Keratinocyte (primary cell): Measurements from ENCODE around the gene TSBP1. TPM values are rescaled to one million over a fixed set of nuclear protein-coding genes. Genes with fewer than 3 reads are reported as not detected.

Source experiments
- DNase-seq: peaks from one replicate; pipeline ENCODE4 v3.0.0-alpha.2; 2011; ENCODE audit warnings: low read depth, missing footprints, low spot score
- FAIRE-seq: peaks from 2 replicates; lab custom pipeline; 2011; peaks lifted over from hg19 to GRCh38; lab: Jason Lieb, UNC
- H2AFZ ChIP-seq: 2 replicates; pipeline ENCODE4 v1.6.0; 2012; ENCODE audit warnings: low read length, control low read depth, inconsistent platforms; ENCODE audit not compliant: control insufficient read depth
- H3K27ac ChIP-seq: 2 replicates; pipeline ENCODE4 v1.5.1; 2011; ENCODE audit warnings: low read length; ENCODE audit not compliant: control insufficient read depth, insufficient read depth
- H3K27me3 ChIP-seq: 3 replicates; pipeline ENCODE4 v1.6.0; 2011; ENCODE audit warnings: low read length; ENCODE audit not compliant: control insufficient read depth, insufficient read depth; ENCODE audit errors: extremely low read depth
- H3K36me3 ChIP-seq, 2 experiments: 2 replicates in 1 of 2; 3 replicates in 1 of 2; pipeline ENCODE4 v1.5.1; 2011; ENCODE audit warnings: low read length in 2 of 2, mild to moderate bottlenecking in 1 of 2; ENCODE audit not compliant: control insufficient read depth in 2 of 2, insufficient read depth in 2 of 2; ENCODE audit errors: extremely low read depth in 1 of 2
- H3K4me1 ChIP-seq: 3 replicates; pipeline ENCODE4 v1.5.1; 2011; ENCODE audit warnings: low read length; ENCODE audit not compliant: control insufficient read depth, insufficient read depth; ENCODE audit errors: extremely low read depth
- H3K4me2 ChIP-seq: 3 replicates; pipeline ENCODE4 v1.6.0; 2011; ENCODE audit warnings: low read depth, low read length; ENCODE audit not compliant: control insufficient read depth, insufficient read depth; ENCODE audit errors: extremely low read depth
- H3K4me3 ChIP-seq, 3 experiments: fragments of 200-600 bp in 1 of 3; sonication (generic) in 1 of 3; 2 replicates in 2 of 3; 3 replicates in 1 of 3; pipeline ENCODE4 v1.5.1; 2011 to 2016; ENCODE audit warnings: low read length in 3 of 3, mild to moderate bottlenecking in 3 of 3, control low read depth in 2 of 3, inconsistent platforms in 1 of 3, low read depth in 1 of 3, mixed read lengths in 1 of 3, mixed run types in 1 of 3, moderate library complexity in 1 of 3; ENCODE audit not compliant: control insufficient read depth in 2 of 3, insufficient read depth in 2 of 3; ENCODE audit errors: extremely low read depth in 1 of 3
- H3K79me2 ChIP-seq: 2 replicates; pipeline ENCODE4 v1.6.0; 2012; ENCODE audit warnings: low read length; ENCODE audit not compliant: control insufficient read depth, insufficient read depth
- H3K9ac ChIP-seq: 3 replicates; pipeline ENCODE4 v1.6.0; 2011; ENCODE audit warnings: low read length; ENCODE audit not compliant: control insufficient read depth, insufficient read depth; ENCODE audit errors: extremely low read depth
- H3K9me1 ChIP-seq: 3 replicates; pipeline ENCODE4 v1.6.0; 2011; ENCODE audit warnings: low read length; ENCODE audit not compliant: control insufficient read depth, insufficient read depth; ENCODE audit errors: extremely low read depth
- H3K9me3 ChIP-seq: 2 replicates; pipeline ENCODE4 v1.5.1; 2012; ENCODE audit warnings: low read depth, low read length; ENCODE audit not compliant: control insufficient read depth
- H4K20me1 ChIP-seq: 3 replicates; pipeline ENCODE4 v1.6.0; 2011; ENCODE audit warnings: low read length; ENCODE audit not compliant: control insufficient read depth, insufficient read depth; ENCODE audit errors: extremely low read depth
- CTCF ChIP-seq, 3 experiments: IDR thresholded peaks in 1 of 3; conservative IDR thresholded peaks in 1 of 3; optimal IDR thresholded peaks in 1 of 3; 2 replicates in 2 of 3; 3 replicates in 1 of 3; pipeline versions ENCODE3 to v1.5.1; 2011; ENCODE audit warnings: low read length in 3 of 3, mild to moderate bottlenecking in 3 of 3, moderate library complexity in 2 of 3, control low read depth in 1 of 3, inconsistent platforms in 1 of 3; ENCODE audit not compliant: insufficient read depth in 2 of 3; ENCODE audit errors: extremely low read depth in 1 of 3
- EZH2 ChIP-seq: IDR thresholded peaks from one replicate; pipeline ENCODE4 v1.6.1; 2012; ENCODE audit warnings: inconsistent platforms, mild to moderate bottlenecking, low read length, moderate library complexity
- dilution Hi-C: fragments of 300-500 bp; cut with MboI; formaldehyde crosslinking; loops from one replicate; pipeline ENCODE4 v1.7.0; 2020; ENCODE audit warnings: low sequenced_read_pairs; ENCODE audit not compliant: extremely low pct_ligation_motif_present
- polyA minus RNA-seq, 3 experiments: library from RNA; depleted of rRNA, polyadenylated mRNA; stranded (reverse); fragments of >200 nt; gene quantifications; 1 replicate in 1 of 3; 2 replicates in 1 of 3; 3 replicates in 1 of 3; pipeline ENCODE4 v1.2.3, GENCODE V29; 2011
- polyA plus RNA-seq, 5 experiments: library from polyadenylated mRNA; depleted of rRNA in 3 of 5; stranded (reverse) in 3 of 5; stranded (forward) in 1 of 5; unstranded in 1 of 5; fragments of >200 nt; gene quantifications; 1 replicate in 1 of 5; 2 replicates in 3 of 5; 3 replicates in 1 of 5; pipeline versions ENCODE4 v1.2.1 to v1.2.3, GENCODE V29; 2011 to 2012; ENCODE audit warnings: missing spikeins in 2 of 5, low read depth in 1 of 5, low replicate concordance in 1 of 5

TSBP1 gene, protein sequence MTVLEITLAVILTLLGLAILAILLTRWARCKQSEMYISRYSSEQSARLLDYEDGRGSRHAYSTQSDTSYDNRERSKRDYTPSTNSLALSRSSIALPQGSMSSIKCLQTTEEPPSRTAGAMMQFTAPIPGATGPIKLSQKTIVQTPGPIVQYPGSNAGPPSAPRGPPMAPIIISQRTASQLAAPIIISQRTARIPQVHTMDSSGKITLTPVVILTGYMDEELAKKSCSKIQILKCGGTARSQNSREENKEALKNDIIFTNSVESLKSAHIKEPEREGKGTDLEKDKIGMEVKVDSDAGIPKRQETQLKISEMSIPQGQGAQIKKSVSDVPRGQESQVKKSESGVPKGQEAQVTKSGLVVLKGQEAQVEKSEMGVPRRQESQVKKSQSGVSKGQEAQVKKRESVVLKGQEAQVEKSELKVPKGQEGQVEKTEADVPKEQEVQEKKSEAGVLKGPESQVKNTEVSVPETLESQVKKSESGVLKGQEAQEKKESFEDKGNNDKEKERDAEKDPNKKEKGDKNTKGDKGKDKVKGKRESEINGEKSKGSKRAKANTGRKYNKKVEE
- polyA plus RNA-seq: not detected in 3 replicates
- polyA plus RNA-seq (2011; ENCODE audit: low read depth): not detected
- not detected in 2 replicates for polyA plus RNA-seq (2011; cell fraction: cytosol; rRNA removed)
- not detected in 2 replicates for polyA plus RNA-seq (2011; cell fraction: nucleus; rRNA removed)
- not detected in 2 replicates for polyA plus RNA-seq (2012; ENCODE audit: low replicate concordance)
- not detected in 3 replicates for polyA minus RNA-seq
- polyA minus RNA-seq (2011; cell fraction: cytosol; rRNA and poly(A)+ RNA removed): not detected
- polyA minus RNA-seq (2011; cell fraction: nucleus; rRNA and poly(A)+ RNA removed): not detected in 2 replicates

GRCh38 chr6:32371803-32372202 lies at the start of gene TSBP1:
TSBP1 (minus strand) TSS chr6:32371903; CDS start chr6:32371706, 197 bp downstream.
- no peaks in the 10 kb centered on the region for H3K36me3 ChIP-seq
- no peaks in the 10 kb centered on the region for H3K9me1 ChIP-seq
- peak within 1 kb of the TSS; percentile 27 for H2AFZ ChIP-seq
- H3K4me2 ChIP-seq: no peak within 1 kb of the TSS
- no peak for DNase-seq
- H3K79me2 ChIP-seq: no peaks in the 10 kb centered on the region
- no peaks in the 10 kb centered on the region for H3K27me3 ChIP-seq
- FAIRE-seq: no peak
- H3K4me3 ChIP-seq: no peak within 1 kb of the TSS
- no peak within 1 kb of the TSS for H3K9ac ChIP-seq
- no peaks in the 10 kb centered on the region for H3K9me3 ChIP-seq
- no peaks in the 10 kb centered on the region for H4K20me1 ChIP-seq
- dilution Hi-C loops: no loop called here
- H3K27ac ChIP-seq: no peak within 1 kb of the TSS
- H3K4me1 ChIP-seq: peaks cover 18% of the 10 kb centered on the region
- TF ChIP-seq EZH2: no peak
- no peak for TF ChIP-seq CTCF (optimal IDR thresholded peaks at IDR 0.05 in 1 of 3, IDR thresholded peaks at IDR 0.05 in 1 of 3, conservative IDR thresholded peaks at IDR 0.05 in 1 of 3; ENCODE audit: extremely low read depth in 1 of 3, insufficient read depth in 2 of 3, low read length in 3 of 3)

GRCh38 chr6:32416036-32416435 lies 44.3 kb upstream of the TSBP1 start:
- H3K9me1 ChIP-seq: no peaks in the 10 kb centered on the region
- H3K27ac ChIP-seq: no peak overlapping the region
- peaks cover 14% of the 10 kb centered on the region for H3K27me3 ChIP-seq
- peak overlapping the region; percentile 75 for H3K4me2 ChIP-seq
- no peaks in the 10 kb centered on the region for H4K20me1 ChIP-seq
- DNase-seq (no peak), FAIRE-seq (no peak)
- H3K9ac ChIP-seq: no peak overlapping the region
- H3K36me3 ChIP-seq: no peaks in the 10 kb centered on the region
- TF ChIP-seq EZH2 (no peak), CTCF (optimal IDR thresholded peaks at IDR 0.05 in 1 of 3, IDR thresholded peaks at IDR 0.05 in 1 of 3, conservative IDR thresholded peaks at IDR 0.05 in 1 of 3; ENCODE audit: extremely low read depth in 1 of 3, insufficient read depth in 2 of 3, low read length in 3 of 3) (no peak)
- peaks cover 5% of the 10 kb centered on the region for H3K4me1 ChIP-seq
- peak overlapping the region in 1 of 3 experiments; percentile 26 for H3K4me3 ChIP-seq
- no peak overlapping the region for H2AFZ ChIP-seq
- no peaks in the 10 kb centered on the region for H3K9me3 ChIP-seq
- dilution Hi-C loops: no loop called here
- no peaks in the 10 kb centered on the region for H3K79me2 ChIP-seq
